Erythroblast (primary cell): ENCODE data around the gene CRHR1.

Experiments
- DNase-seq, 2 experiments: peaks; one replicate each; lab custom pipeline; 2025; lab: John Stamatoyannopoulos, UW
- GATA1 ChIP-seq: IDR thresholded peaks from 2 replicates; pipeline ENCODE4 v1.6.1; 2011; ENCODE audit warnings: low read depth, mild to moderate bottlenecking, control low read depth, low read length, moderate library complexity
- POLR2A ChIP-seq: IDR thresholded peaks from 2 replicates; pipeline ENCODE4 v1.6.1; 2011; ENCODE audit warnings: mild to moderate bottlenecking, low read length

CRHR1 gene

DNA sequence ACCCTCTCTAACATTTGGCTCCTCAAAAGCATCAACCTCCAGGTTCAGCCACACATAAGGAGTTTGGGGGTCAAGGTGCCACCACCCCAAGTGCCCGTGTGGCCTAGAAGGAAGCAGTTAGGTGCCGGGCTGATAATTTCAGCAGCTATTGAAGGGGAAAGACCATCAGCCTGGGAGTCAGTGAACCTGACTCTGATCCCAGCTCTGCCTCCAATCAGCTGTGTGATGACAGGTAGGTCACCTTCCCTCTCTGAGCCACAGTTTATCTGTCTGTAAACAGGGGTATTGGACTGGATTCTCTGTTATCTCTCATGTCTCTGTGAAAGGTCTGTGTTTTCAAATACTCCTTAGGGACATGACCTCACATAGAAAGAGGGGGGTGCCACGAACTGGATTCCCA is 3.9 kb downstream of the CRHR1 start:
- DNase-seq: no peak

DNA sequence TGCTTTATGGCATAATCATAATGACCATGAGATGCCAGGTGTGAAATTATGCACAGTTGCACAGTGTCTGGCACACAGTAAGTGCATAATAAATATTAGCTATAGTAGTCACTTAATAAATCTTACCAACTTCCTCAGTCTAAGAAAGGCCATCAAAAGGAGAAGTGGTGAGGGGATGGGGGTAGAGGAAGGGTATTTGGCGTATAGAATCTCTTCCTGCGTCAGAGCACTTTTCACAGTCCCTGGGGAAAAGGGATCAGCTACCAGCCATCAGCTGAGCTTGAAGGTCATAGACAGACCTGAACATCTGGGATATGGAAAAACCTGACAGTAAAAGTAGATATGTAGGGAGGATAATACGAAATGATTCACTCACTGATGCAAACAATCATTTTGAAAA is 5.8 kb downstream of the CRHR1 start:
- TF ChIP-seq POLR2A: no peak
- no peak for TF ChIP-seq GATA1
- no peak for DNase-seq

More for the DNA sequence above, 3.9 kb downstream of the CRHR1 start:
- TF ChIP-seq GATA1 (no peak), POLR2A (no peak)

DNA sequence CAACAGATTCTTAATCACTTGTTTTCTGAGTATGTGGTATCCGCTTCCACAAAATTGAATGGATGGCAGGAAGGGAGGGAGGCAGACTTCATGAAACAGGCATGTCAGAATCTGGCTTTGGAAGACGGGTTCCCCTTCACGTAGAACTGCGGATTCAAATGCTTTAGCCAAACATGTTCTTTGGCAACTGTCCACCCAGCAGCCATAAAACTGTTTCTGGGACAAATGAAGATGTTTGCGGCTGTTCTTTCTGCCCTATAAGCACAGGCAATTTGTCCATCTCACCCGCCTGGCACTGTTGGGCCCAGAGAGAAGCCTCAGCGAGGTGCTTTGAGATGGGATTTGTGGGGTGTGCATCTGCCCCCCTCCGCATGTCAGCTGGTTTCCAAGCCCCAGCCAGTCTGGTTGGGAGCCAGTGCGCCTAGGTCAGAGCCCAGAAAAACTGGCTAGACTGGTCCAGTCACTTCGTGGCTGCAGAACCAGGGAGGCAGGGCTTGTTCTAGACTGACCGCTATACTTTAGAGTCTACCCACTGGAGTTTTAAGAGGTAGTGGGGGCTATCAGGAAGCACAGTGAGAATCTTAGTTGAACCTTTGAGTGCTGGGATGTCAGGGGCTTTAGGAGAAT is 6.3 kb downstream of the CRHR1 start:
- no peak for DNase-seq
- TF ChIP-seq POLR2A: no peak

DNA sequence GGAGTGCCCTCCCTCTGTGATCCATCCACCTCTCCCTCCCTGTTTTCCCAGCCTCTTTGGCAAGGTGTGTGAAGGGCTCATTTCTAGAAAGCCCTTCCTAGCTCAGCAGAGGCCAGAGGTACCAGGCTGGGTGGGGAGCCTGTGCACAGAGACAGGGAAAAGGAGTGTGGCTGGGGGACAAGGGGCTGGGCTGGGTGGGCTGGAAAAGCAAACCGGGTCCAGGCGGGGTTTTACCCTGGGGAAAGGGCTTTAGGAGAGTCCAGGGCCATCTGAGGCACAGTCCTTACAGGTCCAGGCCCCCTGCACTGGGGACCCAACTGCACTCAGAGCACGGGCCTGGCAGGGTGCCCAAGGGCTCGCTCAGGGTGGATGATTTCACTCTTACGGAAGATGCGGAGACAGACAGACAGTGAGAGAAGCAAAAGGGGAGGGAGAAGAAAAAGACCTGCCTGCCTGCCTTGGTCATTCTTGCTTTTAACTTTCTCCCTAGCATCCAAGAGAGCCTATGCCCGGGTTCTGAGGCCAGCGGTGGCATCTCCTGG is 7.0 kb downstream of the CRHR1 start:
- no peak for DNase-seq
- no peak for TF ChIP-seq GATA1

DNA sequence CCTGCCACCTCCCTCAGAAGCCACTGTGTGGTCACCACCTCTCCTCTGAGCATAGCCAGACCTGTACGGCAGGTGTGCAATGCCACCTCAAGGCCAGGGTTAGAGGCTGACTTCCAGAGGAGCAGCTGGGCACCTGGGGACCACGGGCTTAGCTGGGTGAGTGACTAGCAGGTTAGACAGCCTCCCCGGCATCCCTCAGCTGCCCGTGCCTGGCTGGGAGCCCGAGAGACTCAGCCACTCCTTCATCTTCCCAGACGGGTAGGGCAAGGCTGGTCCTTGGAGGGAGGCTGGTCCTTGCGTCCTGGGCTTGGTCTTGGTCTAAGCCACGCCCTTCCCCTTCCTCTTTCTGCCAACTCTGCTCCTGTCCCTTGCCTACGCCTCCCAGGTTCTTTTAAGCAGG is 7.8 kb downstream of the CRHR1 start:
- DNase-seq: no peak

DNA sequence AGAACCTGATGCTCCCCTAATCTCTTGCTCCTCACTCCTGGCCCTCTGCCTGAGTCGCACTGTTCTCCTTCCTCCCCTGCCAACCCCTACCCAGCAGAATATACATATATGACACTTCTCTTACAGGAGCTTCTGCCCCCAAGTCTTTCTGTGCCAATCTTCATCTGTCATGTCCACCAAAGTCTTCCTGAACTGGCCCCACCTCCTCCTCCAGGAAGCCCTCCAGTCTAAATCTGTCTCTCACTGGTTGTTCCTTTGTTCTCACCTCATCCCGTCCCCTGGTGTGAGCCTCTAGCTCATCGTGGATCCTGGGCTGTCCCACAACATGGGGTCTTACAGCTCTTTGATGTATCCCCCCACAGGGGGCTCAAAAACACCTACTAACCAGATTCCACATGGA is 8.3 kb downstream of the CRHR1 start:
- DNase-seq: no peak
- TF ChIP-seq GATA1 (no peak), POLR2A (no peak)

More for the DNA sequence above, 7.8 kb downstream of the CRHR1 start:
- TF ChIP-seq POLR2A: no peak
- no peak for TF ChIP-seq GATA1

DNA sequence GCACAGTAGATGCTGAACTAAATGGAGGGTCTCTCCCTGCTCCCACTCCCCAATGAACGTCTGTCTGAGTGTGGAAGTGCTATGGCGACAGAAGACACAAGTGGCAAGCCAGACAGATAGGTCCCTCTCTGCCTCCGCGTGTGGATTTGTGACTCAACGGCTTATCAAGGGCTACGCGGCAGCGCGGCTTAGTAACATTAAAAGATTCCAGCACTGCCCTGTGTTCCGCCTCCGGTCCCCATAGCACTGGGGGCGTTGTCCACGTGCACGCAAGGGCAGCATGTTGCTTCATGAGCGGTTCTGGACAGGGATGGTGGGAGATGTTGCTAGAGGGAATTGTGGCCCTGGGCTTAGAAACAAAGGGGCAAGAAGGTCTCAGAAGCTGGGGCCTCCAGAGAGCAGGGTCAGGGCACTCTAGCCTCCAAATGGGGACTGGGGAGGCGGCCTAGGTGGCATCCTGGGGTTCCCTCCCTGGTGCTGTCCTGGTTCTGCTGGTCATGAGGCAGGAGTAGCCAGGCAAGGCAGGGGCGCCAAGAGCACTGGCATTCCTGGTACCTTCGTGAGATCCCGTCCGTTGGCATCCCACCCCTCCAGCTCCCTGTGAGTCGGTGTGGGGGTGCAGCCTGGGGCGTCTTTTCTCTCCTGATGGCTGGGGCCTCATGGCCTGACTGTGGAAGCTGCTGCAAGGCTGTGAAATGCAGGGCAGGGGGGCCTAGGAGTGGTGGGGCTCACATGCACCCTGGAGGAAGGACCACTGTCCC is 9.1 kb downstream of the CRHR1 start:
- no peak for DNase-seq
- TF ChIP-seq GATA1 (no peak), POLR2A (no peak)

DNA sequence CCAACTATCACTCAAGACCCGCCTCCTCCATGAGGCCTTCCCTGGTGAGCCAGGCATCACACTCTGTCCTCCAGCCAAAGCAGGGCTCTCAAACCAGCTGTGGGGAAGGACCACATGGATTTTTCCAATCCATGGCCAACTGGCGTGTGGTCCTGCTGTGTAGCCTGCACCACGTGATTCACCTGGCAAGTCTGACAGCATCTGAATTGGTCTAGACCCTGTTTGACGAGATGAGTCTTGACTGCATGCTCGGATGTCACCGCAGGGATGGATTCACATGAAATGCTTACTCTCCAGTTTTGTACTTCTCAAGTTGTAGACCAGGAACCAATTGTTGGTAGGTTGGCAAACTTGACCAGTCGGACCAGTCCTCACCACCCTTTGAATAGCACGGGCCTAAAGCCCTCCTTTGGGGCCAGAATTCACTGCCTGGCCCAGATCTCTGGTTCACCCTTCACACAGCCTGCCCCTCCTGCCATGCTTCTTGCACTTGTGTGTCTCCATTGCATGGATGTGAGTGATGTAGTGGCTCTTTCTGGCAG is 9.9 kb downstream of the CRHR1 start:
- TF ChIP-seq POLR2A (no peak), GATA1 (no peak)
- no peak for DNase-seq

DNA sequence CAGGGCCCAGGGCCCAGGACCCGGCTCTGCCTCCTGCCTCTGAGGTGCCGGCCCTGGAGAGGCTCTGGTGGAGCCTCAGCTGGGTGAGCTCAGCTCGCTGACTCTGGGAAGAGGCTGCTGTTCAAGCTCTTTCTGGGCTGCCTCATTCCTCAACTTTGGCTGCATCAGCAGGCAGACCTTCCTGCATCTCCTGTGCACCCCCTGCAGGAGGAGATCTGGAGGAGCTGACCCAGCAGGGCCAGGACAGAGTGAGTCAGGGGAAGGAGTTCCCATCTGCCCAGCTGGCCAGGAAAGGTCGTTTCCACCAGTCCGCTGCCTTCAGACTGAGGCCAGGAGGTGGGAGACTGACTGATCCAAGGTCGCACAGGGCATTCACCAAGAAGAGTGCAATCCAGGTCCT is 10.7 kb downstream of the CRHR1 start:
- no peak for TF ChIP-seq GATA1
- TF ChIP-seq POLR2A: no peak
- DNase-seq: no peak

DNA sequence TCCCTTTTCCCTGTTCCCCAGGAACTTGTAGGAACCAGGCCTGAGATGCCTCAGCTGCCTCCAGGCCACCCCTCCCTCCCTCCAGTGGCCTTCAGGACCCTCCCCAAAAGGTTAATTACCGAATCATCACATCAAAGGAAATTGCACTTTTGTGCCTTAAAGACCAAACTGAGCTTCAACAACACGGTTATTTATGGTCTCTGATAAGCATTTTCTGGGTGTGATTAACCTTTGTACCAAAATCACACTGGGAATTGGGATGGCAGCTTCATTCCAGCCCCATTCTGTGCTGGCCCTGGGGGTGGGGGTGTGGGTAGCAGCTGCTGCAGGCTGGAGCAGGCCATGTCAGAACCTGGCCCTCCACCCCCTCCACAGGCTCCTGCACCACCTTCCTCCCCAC is 16.7 kb downstream of the CRHR1 start:
- no peak for DNase-seq
- TF ChIP-seq GATA1 (no peak), POLR2A (no peak)

DNA sequence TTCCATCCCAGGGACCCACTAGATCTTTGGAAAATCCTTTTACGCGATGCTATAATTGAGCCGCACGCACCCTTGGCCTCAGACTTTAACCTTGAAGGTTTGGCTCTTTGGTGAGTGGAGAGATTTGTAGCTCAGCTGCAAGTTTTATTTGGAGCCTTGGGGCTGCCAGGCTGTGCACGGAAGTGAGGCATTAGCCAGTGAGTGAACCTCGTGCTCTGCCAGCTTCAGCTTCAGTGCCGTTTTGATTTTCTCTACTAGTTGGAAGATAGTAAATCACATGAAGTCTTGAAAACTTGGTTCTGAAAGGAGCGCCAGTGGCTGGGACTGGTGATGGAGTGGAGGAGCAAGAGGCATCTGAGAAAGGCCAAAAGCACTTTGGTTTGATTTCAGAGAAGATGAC is 17.3 kb downstream of the CRHR1 start:
- DNase-seq: no peak
- TF ChIP-seq POLR2A (no peak), GATA1 (no peak)

DNA sequence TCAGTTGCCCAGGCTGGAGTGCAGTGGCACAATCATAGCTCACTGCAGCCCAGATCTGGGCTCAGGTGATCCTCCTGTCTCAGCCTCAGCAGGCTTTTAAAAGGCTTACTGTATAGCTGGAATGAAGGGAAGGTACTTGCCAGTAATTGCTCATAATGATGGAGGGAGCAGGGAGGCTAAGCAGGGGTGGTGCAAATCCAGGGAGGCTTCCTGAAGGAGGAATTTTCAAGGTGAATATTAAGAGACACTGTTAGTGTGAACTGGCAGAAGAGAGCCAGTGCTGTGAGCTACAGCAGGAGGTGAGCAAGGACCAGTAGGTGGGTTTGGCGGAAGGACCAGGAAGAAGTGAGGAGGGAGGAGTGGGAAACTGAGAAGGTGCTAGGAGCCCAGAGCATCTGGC is 24.7 kb downstream of the CRHR1 start:
- no peak for DNase-seq
- TF ChIP-seq POLR2A (no peak), GATA1 (no peak)

DNA sequence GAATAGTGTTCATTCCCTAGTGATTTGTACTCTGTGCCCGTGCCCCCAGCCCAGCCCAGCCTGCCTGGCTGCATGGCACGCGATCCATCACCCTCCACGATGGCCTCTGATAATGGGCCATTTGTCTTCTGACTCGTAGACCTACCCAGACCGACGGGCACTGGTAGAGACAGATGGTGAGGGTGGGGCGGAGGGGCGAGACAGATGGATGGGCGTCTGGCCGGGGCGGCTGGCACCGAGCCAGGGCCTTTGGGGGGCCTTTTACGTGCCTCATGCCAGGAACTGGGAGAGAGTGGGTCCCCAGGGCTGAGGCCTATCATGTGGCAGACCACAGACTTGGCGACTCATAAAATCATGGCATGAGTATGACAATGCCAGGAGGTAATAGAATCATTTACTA is 25.4 kb downstream of the CRHR1 start:
- TF ChIP-seq GATA1: no peak
- TF ChIP-seq POLR2A: no peak
- no peak for DNase-seq

DNA sequence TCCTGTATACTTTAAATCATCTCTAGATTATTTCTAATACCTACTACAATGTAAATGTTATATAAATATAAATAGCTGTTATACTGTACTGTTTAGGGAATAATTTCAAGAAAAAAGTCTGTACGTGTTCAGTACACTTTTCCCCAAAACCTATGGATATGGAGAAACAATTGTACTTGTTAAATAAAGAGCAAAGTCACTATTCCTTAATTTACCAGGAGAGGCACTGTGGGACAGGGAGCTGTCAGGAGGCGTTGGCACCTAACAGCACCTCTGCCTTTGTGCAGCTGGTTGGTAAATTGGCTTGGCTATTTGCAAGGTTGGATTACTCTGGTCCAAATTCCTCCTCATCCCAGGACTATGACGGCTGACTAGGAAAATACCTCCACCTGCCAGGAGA is 28.0 kb downstream of the CRHR1 start:
- peak in 1 of 2 experiments; percentile 13 for DNase-seq
- TF ChIP-seq POLR2A: no peak
- TF ChIP-seq GATA1: no peak
